ENCODE measurements around the gene SVIP. TPM values are rescaled to one million over a fixed set of nuclear protein-coding genes. Genes with fewer than 3 reads are reported as not detected.

SVIP gene
- total RNA-seq, 4 donors from 2014 or later, result 7.9 to 17.0 (median 12.8) TPM

- Histone ChIP-seq H3K9me3 (no peaks in the 10 kb centered on the region), H3K27ac (replicated peaks in 1 of 4) (no peak overlapping the region), H3K4me1 (peaks cover 0 to 3% (median 0%) of the 10 kb centered on the region in 4 donors), H3K27me3 (no peaks in the 10 kb centered on the region), H3K36me3 (no peaks in the 10 kb centered on the region), H3K4me3 (no peak overlapping the region)
- intact Hi-C loops (cut with DNase I), result loop anchor here (5.0 kb wide), 1 partner anchor 453 kb away; no protein-coding TSS in a partner anchor
- DNase-seq (ENCODE audit: extremely low spot score), result no peak
- TF ChIP-seq EP300 (IDR thresholded peaks at IDR 0.05) (no peak), POLR2AphosphoS5 (IDR thresholded peaks at IDR 0.05) (no peak), CTCF (IDR thresholded peaks at IDR 0.05) (no peak), POLR2A (IDR thresholded peaks at IDR 0.05; ENCODE audit: low read depth) (no peak)
Measured at GRCh38 chr11:22785251-22785650, 44.4 kb downstream of the SVIP start.

DNA sequence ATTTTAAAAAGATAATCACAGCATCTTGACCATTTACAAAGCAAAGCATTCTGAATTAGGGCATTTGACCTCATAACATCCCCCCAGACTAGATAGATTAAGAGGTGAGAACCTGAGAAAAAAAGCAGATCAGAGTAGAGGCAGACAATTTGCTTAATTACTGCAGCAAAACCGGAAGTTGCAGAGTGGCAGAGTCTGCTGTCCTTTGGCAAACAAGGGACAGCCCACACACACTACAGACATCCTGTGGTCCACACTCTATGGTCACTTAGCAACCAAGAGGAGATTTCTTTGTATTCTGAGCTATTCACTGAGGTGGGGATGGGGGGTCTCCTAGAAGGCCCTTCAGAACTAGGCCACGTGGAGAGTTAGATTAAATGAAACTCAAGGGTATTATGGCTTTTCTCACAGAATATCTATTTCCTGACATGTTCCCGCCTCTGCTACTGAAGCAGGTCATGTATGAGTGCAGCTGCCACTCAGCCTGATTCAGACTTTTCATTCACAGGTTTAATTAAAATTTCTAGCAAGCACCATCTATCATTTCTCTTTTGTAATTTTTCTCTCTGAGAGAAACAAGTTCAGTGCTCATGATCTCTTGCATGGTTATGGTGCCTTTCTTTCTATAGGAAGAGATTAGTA is 48.5 kb downstream of the SVIP start:
- WGBS, result 59% methylated on average over 3 of the region's 3 CpGs
- Histone ChIP-seq H3K27me3 (no peaks in the 10 kb centered on the region), H3K36me3 (no peaks in the 10 kb centered on the region), H3K9me3 (no peaks in the 10 kb centered on the region), H3K4me3 (no peak overlapping the region), H3K4me1 (no peaks in the 10 kb centered on the region), H3K27ac (replicated peaks in 1 of 4) (no peak overlapping the region)
- TF ChIP-seq POLR2A (IDR thresholded peaks at IDR 0.05; ENCODE audit: low read depth) (no peak), CTCF (IDR thresholded peaks at IDR 0.05) (no peak), EP300 (IDR thresholded peaks at IDR 0.05) (no peak), POLR2AphosphoS5 (IDR thresholded peaks at IDR 0.05) (no peak)
- intact Hi-C loops (cut with DNase I), result no loop called here
- DNase-seq (ENCODE audit: extremely low spot score), result no peak

DNA sequence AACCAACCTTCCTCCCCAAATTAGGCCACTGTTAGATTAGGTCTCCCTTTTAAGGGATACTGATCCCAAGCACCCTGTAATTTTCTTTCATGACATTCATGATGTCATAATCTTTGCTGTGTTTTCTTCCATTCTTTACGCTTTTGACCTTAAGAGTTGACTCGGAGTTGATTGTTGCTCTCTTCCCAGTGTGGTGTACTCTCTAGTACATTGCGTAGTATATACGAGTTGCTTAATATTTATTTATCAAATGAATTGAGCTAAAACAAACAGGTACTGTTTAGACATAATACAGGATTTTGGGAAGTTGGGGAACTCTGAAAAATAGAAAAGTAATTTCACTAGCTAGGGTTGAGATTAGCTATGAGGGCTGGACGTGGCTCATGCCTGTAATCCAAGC is 49.8 kb downstream of the SVIP start:
- intact Hi-C loops (cut with DNase I), result no loop called here
- TF ChIP-seq CTCF (IDR thresholded peaks at IDR 0.05) (no peak), POLR2A (IDR thresholded peaks at IDR 0.05; ENCODE audit: low read depth) (no peak), POLR2AphosphoS5 (IDR thresholded peaks at IDR 0.05) (no peak), EP300 (IDR thresholded peaks at IDR 0.05) (no peak)

DNA sequence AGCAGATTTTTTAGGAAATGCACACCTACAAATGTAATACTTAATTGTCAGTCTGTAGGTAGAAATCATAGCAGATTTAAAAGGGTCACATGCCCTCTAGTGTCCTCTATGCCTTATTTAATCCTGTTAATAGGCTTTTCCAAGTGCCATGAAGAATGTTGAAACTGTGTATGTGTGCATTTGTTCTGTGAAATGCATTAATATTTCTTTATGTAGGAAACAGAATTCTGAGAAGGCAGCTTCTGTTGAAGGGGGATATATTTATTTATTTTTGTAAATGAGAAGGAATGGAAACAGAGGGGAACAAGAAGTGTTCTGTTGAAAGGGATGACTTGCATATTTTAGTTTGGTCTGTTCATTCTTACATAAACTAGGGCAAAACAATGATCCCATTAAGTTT is 51.0 kb downstream of the SVIP start:
- Histone ChIP-seq H3K4me1 (no peaks in the 10 kb centered on the region), H3K27me3 (no peaks in the 10 kb centered on the region), H3K27ac (replicated peaks in 1 of 4) (no peak overlapping the region), H3K36me3 (no peaks in the 10 kb centered on the region), H3K4me3 (no peak overlapping the region), H3K9me3 (no peaks in the 10 kb centered on the region)
- DNase-seq (ENCODE audit: extremely low spot score), result no peak
- intact Hi-C loops (cut with DNase I), result no loop called here
- TF ChIP-seq POLR2AphosphoS5 (IDR thresholded peaks at IDR 0.05), result no peak
- no peak for TF ChIP-seq CTCF (IDR thresholded peaks at IDR 0.05)
- no peak for TF ChIP-seq POLR2A (IDR thresholded peaks at IDR 0.05; ENCODE audit: low read depth)
- no peak for TF ChIP-seq EP300 (IDR thresholded peaks at IDR 0.05)

More for the DNA sequence above, 49.8 kb downstream of the SVIP start:
- Histone ChIP-seq H3K4me3 (no peak overlapping the region), H3K9me3 (no peaks in the 10 kb centered on the region), H3K4me1 (no peaks in the 10 kb centered on the region), H3K27me3 (no peaks in the 10 kb centered on the region), H3K27ac (replicated peaks in 1 of 4) (no peak overlapping the region), H3K36me3 (no peaks in the 10 kb centered on the region)
- DNase-seq (ENCODE audit: extremely low spot score), result no peak
- 91% methylated on average over 5 of the region's 5 CpGs for WGBS

- no peak for DNase-seq (ENCODE audit: extremely low spot score)
- no peaks in the 10 kb centered on the region for H3K36me3 ChIP-seq
- TF ChIP-seq POLR2A (IDR thresholded peaks at IDR 0.05; ENCODE audit: low read depth) (no peak), POLR2AphosphoS5 (IDR thresholded peaks at IDR 0.05) (no peak), EP300 (IDR thresholded peaks at IDR 0.05) (no peak)
- no peak overlapping the region for H3K27ac ChIP-seq (replicated peaks in 1 of 4)
- no peaks in the 10 kb centered on the region for H3K27me3 ChIP-seq
- intact Hi-C loops (cut with DNase I), result no loop called here
- no peaks in the 10 kb centered on the region for H3K4me1 ChIP-seq
- H3K4me3 ChIP-seq, result no peak overlapping the region
- H3K9me3 ChIP-seq, result no peaks in the 10 kb centered on the region
- WGBS, result 89% methylated on average over 5 of the region's 5 CpGs
Measured at GRCh38 chr11:22775248-22775647, 54.4 kb downstream of the SVIP start.
